OCI-LY7 (cell line): ENCODE measurements around the gene GAS6. TPM values are rescaled to one million over a fixed set of nuclear protein-coding genes. Genes with fewer than 3 reads are reported as not detected.

Experiments used
- BruUV-seq: library from RNA; stranded (reverse); fragments of 400-500 nt; replicated peaks from 2 replicates; lab custom pipeline; 2021; lab: Mats Ljungman, UMichigan
- CTCF ChIA-PET: fragments of 300-600 bp; sonication (Branson Sonifier 250); formaldehyde crosslinking; loops from one replicate; lab custom pipeline; 2022; ENCODE audit warnings: antibody characterized with exemption; ENCODE audit not compliant: unreplicated experiment; lab: Charles Lee
- POLR2A ChIA-PET: fragments of 300-600 bp; sonication (Branson Sonifier 250); formaldehyde crosslinking; loops from one replicate; lab custom pipeline; 2022; ENCODE audit warnings: antibody characterized with exemption; lab: Charles Lee
- DNase-seq: peaks from one replicate; pipeline ENCODE4 v3.0.0-alpha.2; 2015; ENCODE audit warnings: low spot score
- H2AFZ ChIP-seq: fragments of 200-600 bp; sonication (generic), shearing (Covaris generic); 2 replicates; pipeline ENCODE4 v1.6.1; 2014; ENCODE audit warnings: mild to moderate bottlenecking, antibody characterized with exemption, low read length, moderate library complexity
- H3K27ac ChIP-seq: fragments of 200-600 bp; sonication (generic); 2 replicates; pipeline ENCODE4 v1.5.1; 2014; ENCODE audit warnings: mixed run types, low read depth, mild to moderate bottlenecking, moderate library complexity, low read length, inconsistent platforms; ENCODE audit not compliant: poor library complexity, severe bottlenecking
- H3K36me3 ChIP-seq: fragments of 200-600 bp; sonication (generic); 2 replicates; pipeline ENCODE4 v1.6.1; 2014; ENCODE audit warnings: mild to moderate bottlenecking, antibody characterized with exemption, low read length, moderate library complexity, mixed read lengths; ENCODE audit not compliant: insufficient read depth
- H3K4me1 ChIP-seq: fragments of 200-600 bp; sonication (generic); 2 replicates; pipeline ENCODE4 v1.5.1; 2014; ENCODE audit warnings: mild to moderate bottlenecking, low read length; ENCODE audit not compliant: insufficient read depth, poor library complexity, severe bottlenecking
- H3K4me2 ChIP-seq: fragments of 200-600 bp; sonication (generic); 2 replicates; pipeline ENCODE4 v1.6.1; 2014; ENCODE audit warnings: mild to moderate bottlenecking, low read length
- H3K4me3 ChIP-seq: fragments of 200-600 bp; sonication (generic); 2 replicates; pipeline ENCODE4 v1.5.1; 2014; ENCODE audit warnings: mild to moderate bottlenecking, low read depth, low read length; ENCODE audit not compliant: poor library complexity, severe bottlenecking
- H3K79me2 ChIP-seq: fragments of 200-600 bp; sonication (generic); 2 replicates; pipeline ENCODE4 v1.6.1; 2016; ENCODE audit warnings: low read depth, mild to moderate bottlenecking, low read length, moderate library complexity, mixed read lengths; ENCODE audit not compliant: insufficient read depth
- H3K9me2 ChIP-seq: fragments of 200-600 bp; sonication (generic); 2 replicates; pipeline ENCODE4 v1.6.1; 2016; ENCODE audit warnings: mild to moderate bottlenecking, low read length, mixed read lengths; ENCODE audit not compliant: insufficient read depth
- H3K9me3 ChIP-seq: fragments of 200-600 bp; sonication (generic); 2 replicates; pipeline ENCODE4 v1.6.1; 2014; ENCODE audit warnings: mild to moderate bottlenecking, mixed run types, low read length, mixed read lengths
- H4K20me1 ChIP-seq: fragments of 200-600 bp; sonication (generic); 2 replicates; pipeline ENCODE4 v1.6.1; 2014; ENCODE audit warnings: mild to moderate bottlenecking, antibody characterized with exemption, low read length, moderate library complexity, mixed read lengths; ENCODE audit not compliant: insufficient read depth
- CTCF ChIP-seq: fragments of 200-600 bp; sonication (generic); conservative IDR thresholded peaks from 2 replicates; pipeline ENCODE4 v1.5.1; 2014; ENCODE audit warnings: mild to moderate bottlenecking, antibody characterized with exemption, low read length, moderate library complexity, mixed read lengths
- EZH2phosphoT487 ChIP-seq: fragments of 200-600 bp; sonication (generic); IDR thresholded peaks from 2 replicates; pipeline ENCODE4 v1.6.1; 2018; ENCODE audit warnings: low read depth, borderline replicate concordance, mild to moderate bottlenecking, mixed run types, antibody characterized with exemption, low read length, moderate library complexity, mixed read lengths
- intact Hi-C: fragments of 100-400 bp; cut with micrococcal nuclease; formaldehyde crosslinking; loops from one replicate; pipeline ENCODE4 v1.10.0; 2022; ENCODE audit not compliant: unreplicated experiment
- total RNA-seq, 2 experiments: library from RNA; depleted of rRNA in 1 of 2; stranded (reverse); fragments of >200 nt in 1 of 2; shearing (Covaris generic) in 1 of 2; gene quantifications; 2 replicates each; pipeline ENCODE4 v1.2.3, GENCODE V29; 2014 to 2022

The GAS6 gene
- total RNA-seq, 2 experiments from 2014 or later = not detected

- H2AFZ ChIP-seq = no peak overlapping the region
- H3K36me3 ChIP-seq = peaks cover 11% of the 10 kb centered on the region; the same call in 1 of the 2 replicates
- no peak overlapping the region for H3K4me2 ChIP-seq
- no peaks in the 10 kb centered on the region for H3K9me2 ChIP-seq
- H4K20me1 ChIP-seq = no peaks in the 10 kb centered on the region
- no peak for TF ChIP-seq EZH2phosphoT487
- TF ChIP-seq CTCF = no peak
- no peak overlapping the region for H3K4me3 ChIP-seq
- H3K79me2 ChIP-seq = no peaks in the 10 kb centered on the region
- BruUV-seq = no TSS peak
- ChIA-PET POLR2A (no interaction called here), CTCF (no interaction called here)
- H3K27ac ChIP-seq = no peak overlapping the region
- no peak for DNase-seq
- no peaks in the 10 kb centered on the region for H3K4me1 ChIP-seq
- intact Hi-C loops = no loop called here
- H3K9me3 ChIP-seq = no peaks in the 10 kb centered on the region
These were observed 30.6 kb downstream of the GAS6 start for GRCh38 chr13:113833111-113833830.

- no peak overlapping the region for H3K4me2 ChIP-seq
- intact Hi-C loops = no loop called here
- no TSS peak for BruUV-seq
These were observed 31.2 kb downstream of the GAS6 start for GRCh38 chr13:113832631-113833030.

More at GRCh38 chr13:113832631-113833030, 31.2 kb downstream of the GAS6 start:
- POLR2A ChIA-PET = no interaction called here
- DNase-seq = no peak
- H3K27ac ChIP-seq = no peak overlapping the region
- H4K20me1 ChIP-seq = no peaks in the 10 kb centered on the region
- H3K4me1 ChIP-seq = no peaks in the 10 kb centered on the region
- H3K79me2 ChIP-seq = no peaks in the 10 kb centered on the region
- CTCF ChIA-PET = no interaction called here
- no peak overlapping the region for H2AFZ ChIP-seq
- H3K9me2 ChIP-seq = no peaks in the 10 kb centered on the region
- TF ChIP-seq EZH2phosphoT487 (no peak), CTCF (no peak)
- H3K4me3 ChIP-seq = no peak overlapping the region
- H3K36me3 ChIP-seq = peaks cover 13% of the 10 kb centered on the region
- H3K9me3 ChIP-seq = no peaks in the 10 kb centered on the region
